ENCODE data around the gene METTL9.
"Not testable (repeated sequence)": the region's sequence is repeated elsewhere in the genome, so short reads cannot be mapped to it uniquely, and the experiment has no call there.

GRCh38 chr16:21549975-21550374 is 49.4 kb upstream of the METTL9 start:
- not testable (repeated sequence) for TF ChIP-seq CTCF, POLR2A (IDR thresholded peaks at IDR 0.05)
